ENCODE results near the gene SLC4A1AP. TPM values are rescaled to one million over a fixed set of nuclear protein-coding genes. Genes with fewer than 3 reads are reported as not detected.

SLC4A1AP gene
- total RNA-seq, 1 experiment from 2014 or later: 20.8 TPM

DNA sequence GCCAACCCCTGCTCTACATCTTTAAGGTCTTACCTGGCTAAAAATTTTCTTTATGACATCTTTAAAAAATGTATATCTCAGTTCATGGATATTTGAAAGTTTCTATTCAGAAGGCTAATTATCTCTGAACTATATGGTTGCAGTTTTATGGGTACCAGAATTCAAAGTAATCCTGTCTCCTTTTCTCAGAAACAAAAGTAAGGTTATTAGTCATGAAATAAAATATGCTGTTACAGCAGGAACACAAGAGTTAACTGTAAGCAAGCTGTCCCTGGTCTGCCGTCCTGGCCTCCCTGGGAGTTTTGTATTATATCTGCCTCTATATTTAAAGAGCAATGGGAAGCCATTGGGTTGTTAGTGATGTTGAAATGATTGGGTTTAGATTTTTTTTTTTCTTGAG is 34.0 kb downstream of the SLC4A1AP start:
- Histone ChIP-seq H3K27me3 (ENCODE audit: insufficient read depth, low read length) (no peaks in the 10 kb centered on the region), H3K4me2 (ENCODE audit: insufficient read depth, insufficient read length, low read length) (no peak overlapping the region), H4K91ac (ENCODE audit: insufficient read length, low read depth, low read length) (no peak overlapping the region), H2BK120ac (ENCODE audit: low read depth, low read length, poor library complexity, severe bottlenecking) (no peak overlapping the region), H3K18ac (ENCODE audit: insufficient read length, low read depth, low read length) (no peak overlapping the region), H3K56ac (ENCODE audit: insufficient read length, low read depth, low read length) (no peak overlapping the region), H4K20me1 (ENCODE audit: control insufficient read depth, insufficient read depth, insufficient read length) (no peaks in the 10 kb centered on the region), H3K14ac (ENCODE audit: insufficient read depth, low read length) (no peak overlapping the region), H3K79me2 (ENCODE audit: insufficient read depth, low read length) (no peaks in the 10 kb centered on the region), H2BK5ac (ENCODE audit: insufficient read length, low read length) (no peak overlapping the region), H2AK5ac (ENCODE audit: insufficient read length, low read length) (no peak overlapping the region), H3T11ph (ENCODE audit: low read length) (no peak overlapping the region), H3K4me1 (ENCODE audit: insufficient read depth, low read length) (no peaks in the 10 kb centered on the region), H2BK12ac (ENCODE audit: insufficient read length, low read depth, low read length) (no peak overlapping the region), H2BK15ac (ENCODE audit: low read depth, low read length) (no peak overlapping the region), H3K9ac (ENCODE audit: extremely low read depth, insufficient read length, low read length) (no peak overlapping the region), H3K23me2 (ENCODE audit: insufficient read length, low read depth, low read length, poor library complexity, severe bottlenecking) (no peaks in the 10 kb centered on the region), H3K9me3 (ENCODE audit: control insufficient read depth, low read depth, low read length) (no peaks in the 10 kb centered on the region), H2BK20ac (ENCODE audit: low read depth, low read length, poor library complexity, severe bottlenecking) (no peak overlapping the region), H3K27ac (ENCODE audit: insufficient read length, low read depth, low read length) (no peak overlapping the region), H4K5ac (ENCODE audit: insufficient read length, low read depth, low read length) (no peak overlapping the region), H3K23ac (ENCODE audit: insufficient read length, low read depth, low read length) (no peak overlapping the region), H4K8ac (replicated peaks; ENCODE audit: insufficient read length, low read depth, low read length) (no peak overlapping the region), H3K79me1 (ENCODE audit: insufficient read depth, low read depth, low read length, poor library complexity, severe bottlenecking) (no peaks in the 10 kb centered on the region), H2AFZ (ENCODE audit: low read length) (no peak overlapping the region), H3K4ac (ENCODE audit: low read depth, low read length) (no peak overlapping the region)
- TF ChIP-seq, protein P1, sequence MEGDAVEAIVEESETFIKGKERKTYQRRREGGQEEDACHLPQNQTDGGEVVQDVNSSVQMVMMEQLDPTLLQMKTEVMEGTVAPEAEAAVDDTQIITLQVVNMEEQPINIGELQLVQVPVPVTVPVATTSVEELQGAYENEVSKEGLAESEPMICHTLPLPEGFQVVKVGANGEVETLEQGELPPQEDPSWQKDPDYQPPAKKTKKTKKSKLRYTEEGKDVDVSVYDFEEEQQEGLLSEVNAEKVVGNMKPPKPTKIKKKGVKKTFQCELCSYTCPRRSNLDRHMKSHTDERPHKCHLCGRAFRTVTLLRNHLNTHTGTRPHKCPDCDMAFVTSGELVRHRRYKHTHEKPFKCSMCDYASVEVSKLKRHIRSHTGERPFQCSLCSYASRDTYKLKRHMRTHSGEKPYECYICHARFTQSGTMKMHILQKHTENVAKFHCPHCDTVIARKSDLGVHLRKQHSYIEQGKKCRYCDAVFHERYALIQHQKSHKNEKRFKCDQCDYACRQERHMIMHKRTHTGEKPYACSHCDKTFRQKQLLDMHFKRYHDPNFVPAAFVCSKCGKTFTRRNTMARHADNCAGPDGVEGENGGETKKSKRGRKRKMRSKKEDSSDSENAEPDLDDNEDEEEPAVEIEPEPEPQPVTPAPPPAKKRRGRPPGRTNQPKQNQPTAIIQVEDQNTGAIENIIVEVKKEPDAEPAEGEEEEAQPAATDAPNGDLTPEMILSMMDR (conservative IDR thresholded peaks at IDR 0.05): no peak
- H3K36me3 Mint-ChIP-seq (ENCODE audit: insufficient read depth in 1 of 3, low read depth in 3 of 3): peaks cover 0 to 19% (median 4%) of the 10 kb centered on the region in 3 experiments; a peak in 3 of 7 replicates
- H3K9me3 Mint-ChIP-seq: no peaks in the 10 kb centered on the region
- DNase-seq: no peak
- H3K27ac Mint-ChIP-seq: peak overlapping the region in 1 of 3 experiments; percentile 11; a peak in 1 of 7 replicates
- H3K27me3 Mint-ChIP-seq (ENCODE audit: low read depth): no peaks in the 10 kb centered on the region
- no CpG with 5 or more reads among the region's 1 CpG for WGBS (ENCODE audit: extremely low coverage, insufficient read length, low lambda C conversion rate)
- H3K4me3 Mint-ChIP-seq: no peak overlapping the region
- H3K4me1 Mint-ChIP-seq: peaks cover 0 to 2% of the 10 kb centered on the region in 2 experiments; a peak in 1 of 4 replicates

Measured in H9 (cell line).